GM10266 (cell line): ENCODE measurements around the gene TRIM65.

Experiments
- DNase-seq: peaks from one replicate; pipeline ENCODE4 v3.0.0; 2012; ENCODE audit errors: extremely low spot score
- CTCF ChIP-seq: IDR thresholded peaks from 2 replicates; pipeline ENCODE4 v1.5.1; 2012; ENCODE audit warnings: mild to moderate bottlenecking, low read depth; ENCODE audit not compliant: control insufficient read depth, insufficient read depth; ENCODE audit errors: missing control alignments

TRIM65 gene

GRCh38 chr17:75925103-75925502 is 28.4 kb upstream of the TRIM65 start:
- no peak for DNase-seq
- no peak for TF ChIP-seq CTCF

GRCh38 chr17:75922963-75923874 is 26.5 kb upstream of the TRIM65 start:
- TF ChIP-seq CTCF: no peak
- no peak for DNase-seq

- TF ChIP-seq CTCF: no peak
- DNase-seq: no peak
Measured at GRCh38 chr17:75922173-75922961, 25.6 kb upstream of the TRIM65 start.

- DNase-seq: no peak
- TF ChIP-seq CTCF: no peak
Measured at GRCh38 chr17:75921596-75921995, 24.8 kb upstream of the TRIM65 start.

- no peak for TF ChIP-seq CTCF
- no peak for DNase-seq
Measured at GRCh38 chr17:75920045-75920560, 23.4 kb upstream of the TRIM65 start.

GRCh38 chr17:75919611-75920010 is 22.9 kb upstream of the TRIM65 start:
- no peak for TF ChIP-seq CTCF
- DNase-seq: no peak
